Measurements from ENCODE around the gene CHIT1. TPM values are rescaled to one million over a fixed set of nuclear protein-coding genes. Genes with fewer than 3 reads are reported as not detected.

Gene CHIT1
- total and polyA plus RNA-seq, 2 of the 8 experiments (the other 6 are each of a cell fraction or from before 2014, with no cell fraction given) = not detected

DNA sequence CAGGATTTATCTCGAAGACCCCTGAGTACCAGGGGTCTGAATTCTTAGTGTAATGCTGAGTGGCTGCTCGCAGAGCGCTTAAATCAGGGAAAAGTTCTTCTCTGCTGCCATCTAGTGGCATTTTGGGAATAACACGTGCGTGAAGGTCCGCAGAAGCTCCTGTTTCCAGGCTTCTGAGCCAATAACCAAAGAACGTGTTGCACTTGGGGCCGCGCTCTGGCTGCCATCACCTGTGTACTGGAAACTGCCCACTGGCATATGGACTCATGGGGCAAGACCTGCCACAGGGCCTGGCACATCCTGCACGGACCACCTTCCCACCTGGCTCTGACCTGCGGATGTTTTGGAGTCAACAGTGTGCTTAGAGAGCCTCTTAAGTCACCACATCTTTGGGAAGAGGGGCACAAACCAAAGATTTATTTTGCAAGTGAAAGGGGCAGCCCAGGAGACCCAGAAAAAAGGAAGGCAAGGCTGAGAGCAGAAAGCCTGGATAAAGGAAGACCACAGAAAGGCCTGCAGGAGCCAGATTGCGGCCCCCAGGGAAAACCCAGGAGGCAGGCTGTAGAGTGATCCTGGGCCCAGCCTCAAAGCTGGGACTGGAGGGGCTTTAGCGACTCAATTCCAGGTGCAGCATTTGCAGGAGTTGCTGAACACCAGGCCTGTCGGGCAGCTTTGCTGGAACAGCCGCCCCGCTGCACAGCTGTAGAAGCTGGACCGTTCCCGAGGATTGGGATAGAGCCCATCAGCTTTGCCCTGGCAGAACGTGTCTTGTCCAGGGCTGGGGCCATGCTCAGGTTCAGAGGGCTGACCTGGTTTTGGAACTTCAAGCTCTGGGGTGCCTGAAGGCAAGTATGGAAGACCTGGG, 13.0 kb downstream of the CHIT1 start (continued):
- TF ChIP-seq TAF1 (IDR thresholded peaks at IDR 0.05; ENCODE audit: low read depth, low read length) (no peak), CTCF (IDR thresholded peaks at IDR 0.05; ENCODE audit: control extremely low read depth in 1 of 3, insufficient read depth in 1 of 3, low read depth in 1 of 3, low read length in 3 of 3) (peak; percentile 29 to 85 (median 78)), CREB1 (IDR thresholded peaks at IDR 0.05) (0 out of 2 replicates have a peak, but pooled peaks have one; percentile 25), MAX (IDR thresholded peaks at IDR 0.05) (peak; percentile 84), SIRT6 (IDR thresholded peaks at IDR 0.05; ENCODE audit: low read length) (no peak), SP2 (IDR thresholded peaks at IDR 0.05; ENCODE audit: low read length) (no peak), POLR2A (IDR thresholded peaks at IDR 0.05; ENCODE audit: control extremely low read depth in 1 of 2, low read depth in 2 of 2, low read length in 2 of 2) (no peak), GABPA (IDR thresholded peaks at IDR 0.05; ENCODE audit: borderline replicate concordance, insufficient read depth, low read length) (no peak), CHD2 (IDR thresholded peaks at IDR 0.05; ENCODE audit: low read length) (no peak), NANOG (IDR thresholded peaks at IDR 0.05; ENCODE audit: insufficient read depth, low read depth, low read length, poor library complexity, severe bottlenecking) (no peak), KDM1A (IDR thresholded peaks at IDR 0.05; ENCODE audit: borderline replicate concordance, low read length) (no peak), EP300 (IDR thresholded peaks at IDR 0.05; ENCODE audit: borderline replicate concordance in 1 of 2, low read depth in 2 of 2, low read length in 2 of 2) (no peak), CBX8 (IDR thresholded peaks at IDR 0.05; ENCODE audit: borderline replicate concordance, low read depth, low read length) (no peak), TAF7 (optimal IDR thresholded peaks at IDR 0.05; ENCODE audit: borderline replicate concordance, low read depth, low read length) (no peak), BCL11A (IDR thresholded peaks at IDR 0.05; ENCODE audit: low read depth in 2 of 2, low read length in 2 of 2) (no peak), SAP30 (IDR thresholded peaks at IDR 0.05; ENCODE audit: insufficient read depth, insufficient replicate concordance, low read length) (no peak), NRF1 (IDR thresholded peaks at IDR 0.05; ENCODE audit: low read depth, low read length) (no peak), CBX5 (IDR thresholded peaks at IDR 0.05; ENCODE audit: low read depth, low read length) (no peak), CTBP2 (IDR thresholded peaks at IDR 0.05; ENCODE audit: borderline replicate concordance, insufficient read depth, insufficient read length, low read length) (no peak)
- TF ChIP-seq, protein P1, sequence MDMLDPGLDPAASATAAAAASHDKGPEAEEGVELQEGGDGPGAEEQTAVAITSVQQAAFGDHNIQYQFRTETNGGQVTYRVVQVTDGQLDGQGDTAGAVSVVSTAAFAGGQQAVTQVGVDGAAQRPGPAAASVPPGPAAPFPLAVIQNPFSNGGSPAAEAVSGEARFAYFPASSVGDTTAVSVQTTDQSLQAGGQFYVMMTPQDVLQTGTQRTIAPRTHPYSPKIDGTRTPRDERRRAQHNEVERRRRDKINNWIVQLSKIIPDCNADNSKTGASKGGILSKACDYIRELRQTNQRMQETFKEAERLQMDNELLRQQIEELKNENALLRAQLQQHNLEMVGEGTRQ (IDR thresholded peaks at IDR 0.05; ENCODE audit: low read length) = no peak

Data from H1 (cell line).